HepG2 (cell line): Measurements from ENCODE around the gene FAM174C. TPM values are rescaled to one million over a fixed set of nuclear protein-coding genes. Genes with fewer than 3 reads are reported as not detected.
A peak's percentile ranks its signal among the peaks of the same experiment; 100 is the strongest.

Source experiments
- CCDC6 ChIP-seq: sonication (generic); formaldehyde crosslinking; IDR thresholded peaks from 2 replicates; pipeline ENCODE4 v1.8.1; 2022; ENCODE audit warnings: mild to moderate bottlenecking, missing genetic modification reagents, moderate library complexity
- HNF1B ChIP-seq: sonication (generic); formaldehyde crosslinking; IDR thresholded peaks from 2 replicates; pipeline ENCODE4 v1.5.1; 2020; ENCODE audit warnings: mild to moderate bottlenecking, moderate library complexity, missing genetic modification reagents
- MIER3 ChIP-seq: IDR thresholded peaks from 2 replicates; pipeline ENCODE4 v1.6.1; 2016; ENCODE audit warnings: missing compliant biosample characterization, borderline replicate concordance
- SALL1 ChIP-seq: sonication (generic); formaldehyde crosslinking; IDR thresholded peaks from 2 replicates; pipeline ENCODE4 v1.8.0; 2022; ENCODE audit warnings: mild to moderate bottlenecking, missing genetic modification reagents
- SAP130 ChIP-seq: IDR thresholded peaks from 2 replicates; pipeline ENCODE4 v1.6.1; 2016; ENCODE audit warnings: low read depth
- WIZ ChIP-seq: sonication (generic); formaldehyde crosslinking; IDR thresholded peaks from 2 replicates; pipeline ENCODE4 v1.5.1; 2020; ENCODE audit warnings: mild to moderate bottlenecking, missing genetic modification reagents
- ZFP90 ChIP-seq: sonication (generic); formaldehyde crosslinking; IDR thresholded peaks from 2 replicates; pipeline ENCODE4 v1.8.0; 2022; ENCODE audit warnings: missing genetic modification reagents, mild to moderate bottlenecking, inconsistent platforms, borderline replicate concordance
- ZNF547 ChIP-seq: sonication (generic); formaldehyde crosslinking; IDR thresholded peaks from 2 replicates; pipeline ENCODE4 v1.5.1; 2020; ENCODE audit warnings: mild to moderate bottlenecking, missing genetic modification reagents
- ZNF563 ChIP-seq: sonication (generic); formaldehyde crosslinking; IDR thresholded peaks from 2 replicates; pipeline ENCODE4 v1.8.0; 2022; ENCODE audit warnings: mild to moderate bottlenecking, moderate library complexity, missing genetic modification reagents
- ZNF572 ChIP-seq: sonication (generic); formaldehyde crosslinking; IDR thresholded peaks from 2 replicates; pipeline ENCODE4 v1.5.1; 2020; ENCODE audit warnings: mild to moderate bottlenecking, missing genetic modification reagents
- ZNF687 ChIP-seq: sonication (generic); formaldehyde crosslinking; IDR thresholded peaks from 2 replicates; pipeline ENCODE4 v1.5.1; 2020; ENCODE audit warnings: mild to moderate bottlenecking, missing genetic modification reagents, moderate library complexity
- ZSCAN5A ChIP-seq: sonication (generic); formaldehyde crosslinking; IDR thresholded peaks from 2 replicates; pipeline ENCODE4 v1.8.0; 2022; ENCODE audit warnings: mild to moderate bottlenecking, missing genetic modification reagents, borderline replicate concordance
- polyA plus RNA-seq, 8 experiments: library from polyadenylated mRNA; depleted of rRNA in 3 of 8; stranded (reverse) in 7 of 8; unstranded in 1 of 8; fragments of >200 nt; fragmentation: Illumina TruSeq in 4 of 8; extraction: Trizol in 4 of 8; gene quantifications; 2 replicates each; pipeline versions ENCODE4 v1.2.1 to v1.2.3, GENCODE V29; 2011 to 2016; ENCODE audit warnings: low read depth in 4 of 8, missing spikeins in 1 of 8, mixed read lengths in 1 of 8; ENCODE audit not compliant: insufficient read depth in 1 of 8
- total RNA-seq, 5 experiments: library from RNA; depleted of rRNA; stranded (reverse); fragments of >200 nt; fragmentation: Illumina TruSeq; extraction: Trizol; gene quantifications; 2 replicates each; pipeline ENCODE4 v1.2.3, GENCODE V29; 2016; ENCODE audit warnings: low read depth in 1 of 5
- TF ChIP-seq, protein P1 (sequence below), 2 experiments: sonication (generic) in 1 of 2; formaldehyde crosslinking in 1 of 2; IDR thresholded peaks; 2 replicates each; pipeline versions ENCODE4 v1.5.1 to v1.6.1; 2011 to 2020; ENCODE audit warnings: borderline replicate concordance in 1 of 2, low read depth in 1 of 2, low read length in 1 of 2, mild to moderate bottlenecking in 1 of 2, missing genetic modification reagents in 1 of 2, moderate library complexity in 1 of 2
- TF ChIP-seq, protein P2 (sequence below): sonication (generic); formaldehyde crosslinking; IDR thresholded peaks from 2 replicates; pipeline ENCODE4 v1.4.0; 2020; ENCODE audit warnings: low read depth, mild to moderate bottlenecking, missing genetic modification reagents
- TF ChIP-seq, protein P3 (sequence below): IDR thresholded peaks from 2 replicates; pipeline ENCODE4 v1.6.1; 2016; ENCODE audit warnings: mild to moderate bottlenecking, missing biosample characterization, missing genetic modification reagents

FAM174C gene
- total and polyA plus RNA-seq, 2 of the 13 experiments (the other 11 are each of a cell fraction or from before 2014, with no cell fraction given) = 19.5 to 31.3 TPM

- 0 out of 2 replicates have a peak, but pooled peaks have one; percentile 9 for TF ChIP-seq ZNF572 (CRISPR knock-in tag)
- TF ChIP-seq ZNF547 = no peak
- TF ChIP-seq ZNF687 (CRISPR knock-in tag) = peak; percentile 66
- TF ChIP-seq HNF1B = peak; percentile 68; the same call in 1 of the 2 replicates
- TF ChIP-seq SALL1 (CRISPR knock-in tag) = 0 out of 2 replicates have a peak, but pooled peaks have one; percentile 2
- TF ChIP-seq, protein P1, sequence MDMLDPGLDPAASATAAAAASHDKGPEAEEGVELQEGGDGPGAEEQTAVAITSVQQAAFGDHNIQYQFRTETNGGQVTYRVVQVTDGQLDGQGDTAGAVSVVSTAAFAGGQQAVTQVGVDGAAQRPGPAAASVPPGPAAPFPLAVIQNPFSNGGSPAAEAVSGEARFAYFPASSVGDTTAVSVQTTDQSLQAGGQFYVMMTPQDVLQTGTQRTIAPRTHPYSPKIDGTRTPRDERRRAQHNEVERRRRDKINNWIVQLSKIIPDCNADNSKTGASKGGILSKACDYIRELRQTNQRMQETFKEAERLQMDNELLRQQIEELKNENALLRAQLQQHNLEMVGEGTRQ (IDR thresholded peaks at IDR 0.05; ENCODE audit: low read depth, low read length) = no peak
- TF ChIP-seq, protein P1 (CRISPR knock-in tag; IDR thresholded peaks at IDR 0.05; ENCODE audit: borderline replicate concordance) = peak; percentile 81; the same call in 1 of the 2 replicates
- TF ChIP-seq CCDC6 (CRISPR knock-in tag) = no peak
- TF ChIP-seq ZFP90 = no peak
- TF ChIP-seq ZNF563 (CRISPR knock-in tag) = 0 out of 2 replicates have a peak, but pooled peaks have one; percentile 35
- TF ChIP-seq ZSCAN5A (CRISPR knock-in tag) = 0 out of 2 replicates have a peak, but pooled peaks have one; percentile 39
- TF ChIP-seq, protein P2, sequence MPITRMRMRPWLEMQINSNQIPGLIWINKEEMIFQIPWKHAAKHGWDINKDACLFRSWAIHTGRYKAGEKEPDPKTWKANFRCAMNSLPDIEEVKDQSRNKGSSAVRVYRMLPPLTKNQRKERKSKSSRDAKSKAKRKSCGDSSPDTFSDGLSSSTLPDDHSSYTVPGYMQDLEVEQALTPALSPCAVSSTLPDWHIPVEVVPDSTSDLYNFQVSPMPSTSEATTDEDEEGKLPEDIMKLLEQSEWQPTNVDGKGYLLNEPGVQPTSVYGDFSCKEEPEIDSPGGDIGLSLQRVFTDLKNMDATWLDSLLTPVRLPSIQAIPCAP (CRISPR knock-in tag) = peak; percentile 56; the same call in 1 of the 2 replicates
- TF ChIP-seq, protein P3, sequence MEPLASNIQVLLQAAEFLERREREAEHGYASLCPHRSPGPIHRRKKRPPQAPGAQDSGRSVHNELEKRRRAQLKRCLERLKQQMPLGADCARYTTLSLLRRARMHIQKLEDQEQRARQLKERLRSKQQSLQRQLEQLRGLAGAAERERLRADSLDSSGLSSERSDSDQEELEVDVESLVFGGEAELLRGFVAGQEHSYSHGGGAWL (CRISPR knock-in tag) = peak; percentile 15; the same call in 1 of the 2 replicates
- peak; percentile 23; the same call in 1 of the 2 replicates for TF ChIP-seq MIER3 (CRISPR knock-in tag)
- 0 out of 2 replicates have a peak, but pooled peaks have one; percentile 39 for TF ChIP-seq WIZ (CRISPR knock-in tag)
- TF ChIP-seq SAP130 (CRISPR knock-in tag) = peak; percentile 52
Observed at GRCh38 chr19:1275976-1276627, 772 bp downstream of the FAM174C start (continued).
